CD4-positive, alpha-beta T cell treated with Interleukin-4 for 1 hour (primary cell): Measurements from ENCODE around the gene TMIE.

Experiments used
- DNase-seq, 2 donors: peaks; one replicate each; pipeline ENCODE4 v3.0.0-alpha.2; 2020 to 2022

The TMIE gene

DNA sequence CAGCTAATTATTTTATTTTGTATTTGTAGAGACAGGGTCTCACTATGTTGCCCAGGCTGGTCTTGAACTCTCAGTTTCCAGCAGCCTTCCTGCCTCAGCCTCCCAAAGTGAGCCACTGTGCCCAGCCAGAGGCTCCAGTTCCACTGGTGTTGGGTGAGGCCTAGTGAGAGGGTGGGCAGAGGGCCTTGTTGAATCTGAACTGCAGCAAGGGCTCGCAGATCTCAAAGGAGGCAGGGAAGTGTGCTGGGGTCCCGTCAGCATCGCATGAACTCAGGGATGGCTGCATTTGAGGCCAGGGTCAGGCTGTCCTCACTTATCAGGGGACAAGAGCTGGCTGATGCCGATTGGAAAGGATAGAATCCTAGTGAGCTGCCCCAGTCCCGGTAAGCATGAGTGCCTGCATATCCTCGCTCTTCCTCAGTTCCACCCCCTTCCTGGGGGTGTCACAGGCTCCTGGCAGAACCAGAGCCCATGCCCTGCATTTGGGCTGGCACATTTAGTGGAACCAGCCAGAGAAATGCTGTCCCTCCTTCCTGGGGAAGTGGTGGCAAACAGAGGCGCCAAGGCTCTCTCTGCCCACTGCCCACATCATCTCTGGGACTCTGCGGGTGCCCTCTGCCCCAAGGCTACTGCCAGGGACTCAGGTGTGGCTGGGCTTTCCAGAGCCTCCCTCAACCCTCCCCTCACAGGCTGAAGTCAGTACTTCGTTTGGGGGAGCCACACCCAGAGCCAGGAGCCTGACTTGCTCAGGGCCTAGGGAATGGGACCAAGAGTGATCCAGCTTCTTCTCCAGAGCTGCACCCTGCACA, 31.8 kb upstream of the TMIE start:
- DNase-seq = peak in 1 of 2 donors; percentile 7

DNA sequence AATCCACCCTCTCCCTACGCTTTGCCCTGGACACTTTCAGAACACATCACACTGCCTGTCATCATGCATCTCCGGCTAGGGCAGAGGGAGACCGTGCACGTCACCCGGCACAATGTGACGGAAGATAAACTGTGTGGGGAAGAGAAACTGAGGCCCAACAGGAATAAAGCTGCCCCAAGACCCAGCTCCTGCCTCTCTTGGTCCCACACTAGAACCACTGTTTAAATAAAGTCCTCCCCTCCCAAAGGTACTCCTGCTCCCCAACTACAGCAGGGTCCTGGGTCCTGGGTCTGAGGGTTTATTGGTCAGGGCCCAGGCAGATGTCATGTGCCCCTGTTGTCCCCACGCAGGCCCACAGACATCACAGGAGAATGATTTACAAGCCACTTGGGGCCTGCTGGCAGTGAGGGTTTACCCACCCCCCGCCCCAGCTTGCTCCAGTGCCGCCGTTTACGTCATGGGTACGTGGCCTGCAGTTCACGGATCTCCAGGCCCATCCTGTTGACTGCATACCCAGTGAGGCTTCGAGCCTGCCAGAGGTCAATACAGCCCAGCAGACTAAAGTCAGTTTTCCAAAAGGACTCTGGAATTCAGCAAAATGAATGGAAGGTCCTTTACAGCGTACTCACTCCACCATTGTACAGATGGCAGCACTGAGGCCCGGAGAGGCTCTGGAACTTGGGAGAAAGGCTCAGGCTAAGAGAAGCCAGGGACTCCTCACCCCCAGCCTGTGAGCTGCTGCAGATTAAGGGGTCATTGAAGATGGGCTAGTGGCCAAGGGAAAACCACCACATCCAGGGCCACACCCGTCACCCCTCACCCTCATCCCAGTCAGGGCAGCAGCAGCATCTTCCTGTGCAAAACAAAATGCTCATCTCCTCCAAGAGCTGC, 30.9 kb upstream of the TMIE start:
- DNase-seq = no peak

DNA sequence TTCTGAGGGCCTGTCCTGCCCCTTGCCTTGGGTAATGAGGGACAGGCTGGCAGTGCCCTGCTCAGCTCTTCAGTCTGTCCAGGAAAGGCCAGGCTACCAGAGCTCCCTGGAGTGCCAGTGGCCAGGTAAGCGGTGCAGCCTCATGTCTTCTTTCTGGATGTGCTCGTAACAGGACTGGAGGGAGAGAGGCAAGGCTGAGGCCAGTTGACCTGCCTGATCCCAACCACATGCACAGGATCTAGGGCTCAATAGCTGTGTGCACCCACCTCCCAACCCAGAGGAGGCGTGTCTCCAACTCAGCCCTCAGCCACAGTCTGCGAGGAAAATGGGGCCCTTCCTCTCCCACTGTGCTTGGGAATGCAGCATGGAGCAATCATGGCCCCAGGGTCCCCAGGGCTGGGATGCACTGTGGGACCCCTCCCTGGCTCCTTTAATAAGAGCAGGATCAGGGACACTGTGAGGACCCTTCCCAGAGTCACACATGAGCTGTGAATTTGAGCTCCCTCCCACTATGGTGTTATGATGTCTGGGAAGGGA, 30.2 kb upstream of the TMIE start:
- DNase-seq = no peak

DNA sequence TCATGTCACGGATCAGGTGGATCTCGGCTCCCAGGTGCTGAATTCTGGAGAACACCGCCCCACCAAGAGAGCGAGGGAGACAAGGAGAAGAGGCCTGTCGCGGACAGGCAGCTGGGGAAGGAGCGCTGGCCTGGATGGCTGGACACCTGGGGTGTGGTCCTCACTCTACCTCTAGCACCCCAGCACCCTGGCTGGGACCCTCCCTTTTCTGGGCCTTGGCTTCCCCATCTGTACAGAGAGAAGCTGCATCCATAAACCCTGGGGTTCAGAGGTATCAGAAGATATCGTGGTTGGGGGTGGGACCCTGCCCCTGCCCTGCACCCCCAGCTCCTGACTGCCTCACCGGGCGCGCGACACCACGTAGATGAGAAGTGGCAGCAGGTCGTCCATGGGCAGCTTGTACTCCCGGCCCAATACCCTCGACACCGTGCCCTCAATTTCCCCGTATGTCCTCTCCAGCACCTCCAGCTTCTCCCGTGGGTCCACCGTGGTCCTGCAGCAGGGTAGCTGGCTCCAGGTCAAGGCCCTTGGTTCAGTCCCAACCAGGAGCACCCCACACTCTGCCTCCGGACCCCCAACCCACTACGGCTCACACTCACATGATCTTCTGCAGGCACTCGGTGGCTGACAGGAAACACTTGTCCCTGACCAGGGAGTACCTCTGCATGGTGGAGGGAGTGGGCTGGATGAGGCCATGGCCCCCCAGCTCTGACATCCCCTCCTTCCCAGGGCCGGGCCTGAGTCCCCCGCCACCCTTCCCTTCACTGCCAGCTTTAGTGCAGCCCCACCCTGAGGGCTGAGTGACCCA, 29.4 kb upstream of the TMIE start:
- no peak for DNase-seq

DNA sequence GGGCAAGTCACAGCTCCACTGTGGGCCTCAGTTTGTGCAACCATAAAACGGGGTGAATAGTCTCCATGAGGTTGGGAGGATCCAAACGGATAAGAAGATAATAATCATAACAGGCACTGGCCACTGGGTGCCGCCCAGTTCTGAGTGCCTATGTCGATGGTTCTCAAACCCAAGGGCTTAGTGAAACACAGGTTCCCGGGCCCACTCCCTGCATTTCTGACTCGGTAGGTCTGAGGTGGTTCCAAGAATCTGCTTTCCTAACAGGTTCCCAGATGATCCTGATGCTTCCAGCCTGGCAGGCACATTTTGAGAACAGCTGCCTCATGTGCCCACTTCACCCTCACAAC, 28.9 kb upstream of the TMIE start:
- DNase-seq = no peak

DNA sequence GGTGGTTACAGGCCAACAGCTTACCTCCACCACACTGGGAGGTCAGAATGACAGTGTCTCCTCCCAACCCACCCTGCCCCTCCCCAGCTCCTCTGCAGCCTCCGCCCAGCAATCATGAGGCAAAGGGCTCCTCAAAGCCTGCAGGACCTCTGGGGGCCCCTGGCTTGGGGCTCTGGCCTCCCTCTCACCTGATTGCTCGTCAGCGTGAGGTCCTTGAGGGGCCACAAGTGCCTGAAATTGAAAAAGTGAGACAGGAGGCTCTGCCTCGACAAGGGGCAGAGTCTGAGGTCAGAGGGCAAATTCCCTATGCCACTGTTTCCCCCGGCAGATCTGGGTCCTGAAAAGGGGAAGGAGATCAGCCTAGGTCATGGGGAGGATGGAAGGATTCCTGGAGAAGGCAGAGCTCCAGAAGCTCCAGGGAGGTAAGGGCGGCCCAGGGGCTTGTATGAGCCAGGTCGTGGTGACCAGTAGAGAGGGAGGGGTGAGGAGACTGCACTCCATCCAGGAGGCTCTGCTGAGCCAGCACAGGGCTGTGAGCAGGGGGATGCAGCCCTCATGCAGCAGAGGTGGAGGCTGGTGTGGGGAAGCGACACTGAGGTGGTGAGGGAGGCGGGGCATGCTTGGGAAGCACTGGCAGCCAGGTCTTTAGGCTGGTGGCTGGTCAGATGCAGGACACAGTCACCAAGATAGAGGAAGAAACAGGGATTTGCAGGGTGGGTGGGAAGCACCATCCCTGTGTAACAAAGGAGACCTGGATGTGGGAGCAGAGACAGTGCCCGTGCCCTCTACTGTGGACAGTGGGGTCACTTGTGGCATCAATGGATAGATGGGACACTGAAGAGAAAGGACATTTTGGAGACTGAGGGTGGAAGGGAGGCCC, 27.8 kb upstream of the TMIE start:
- DNase-seq = no peak

DNA sequence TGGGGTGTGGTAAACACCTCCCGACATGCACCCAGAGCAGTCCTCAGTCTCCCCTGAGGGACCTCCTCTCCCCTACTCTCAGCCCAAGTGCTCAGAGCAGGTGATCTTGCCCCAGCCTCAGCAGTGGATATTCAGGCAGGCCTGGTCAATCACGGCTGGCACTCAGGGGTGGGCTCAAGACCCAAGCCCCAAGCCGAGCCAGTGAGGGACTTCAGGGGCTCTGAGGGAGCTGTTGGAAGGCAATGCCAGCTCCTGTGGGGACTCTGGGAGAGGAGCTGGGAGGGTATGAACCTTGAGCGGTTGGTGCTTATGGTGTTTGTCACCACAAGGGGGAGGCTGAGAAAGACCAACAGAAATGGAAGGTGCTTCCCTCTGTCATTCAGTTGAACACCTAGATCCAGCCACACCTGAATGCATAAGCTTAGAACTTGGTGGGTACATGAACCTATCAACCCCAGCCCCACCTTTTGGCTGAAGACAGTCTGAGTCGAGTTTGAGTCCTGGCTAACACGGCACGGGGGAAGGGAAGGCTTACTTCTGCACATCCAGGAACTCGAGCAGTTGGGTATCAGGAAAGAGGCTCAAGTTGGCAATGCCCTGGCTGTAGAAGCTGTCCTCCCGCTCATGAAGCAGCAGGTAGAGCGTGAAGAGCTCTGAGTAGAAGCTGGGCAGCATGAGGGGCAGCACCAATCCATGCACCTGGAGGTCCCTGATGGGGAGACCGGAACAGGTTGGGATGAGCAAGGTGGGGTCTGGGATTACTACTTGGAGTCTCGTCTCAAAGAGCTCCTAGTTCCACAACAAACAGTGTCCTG, 27.0 kb upstream of the TMIE start:
- no peak for DNase-seq

DNA sequence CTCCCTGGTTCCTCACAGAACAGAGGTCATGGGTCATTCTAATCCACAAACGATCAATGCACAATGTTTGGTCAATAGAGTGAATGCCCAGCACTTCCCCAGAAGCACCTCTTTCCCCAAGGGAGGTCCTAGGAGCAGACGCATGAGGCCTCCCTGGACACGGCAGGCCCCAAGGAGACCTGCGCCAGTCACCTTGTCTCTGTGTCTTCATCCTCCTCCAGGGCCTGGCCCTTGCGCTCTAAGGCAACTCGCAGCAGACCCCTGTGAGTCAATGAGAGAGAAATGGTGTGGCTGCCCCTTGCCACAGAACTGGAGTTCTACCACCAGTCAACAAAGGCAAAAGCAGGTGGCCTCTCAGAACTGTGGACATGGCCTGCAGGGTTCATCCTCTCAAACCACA, 25.8 kb upstream of the TMIE start:
- no peak for DNase-seq

DNA sequence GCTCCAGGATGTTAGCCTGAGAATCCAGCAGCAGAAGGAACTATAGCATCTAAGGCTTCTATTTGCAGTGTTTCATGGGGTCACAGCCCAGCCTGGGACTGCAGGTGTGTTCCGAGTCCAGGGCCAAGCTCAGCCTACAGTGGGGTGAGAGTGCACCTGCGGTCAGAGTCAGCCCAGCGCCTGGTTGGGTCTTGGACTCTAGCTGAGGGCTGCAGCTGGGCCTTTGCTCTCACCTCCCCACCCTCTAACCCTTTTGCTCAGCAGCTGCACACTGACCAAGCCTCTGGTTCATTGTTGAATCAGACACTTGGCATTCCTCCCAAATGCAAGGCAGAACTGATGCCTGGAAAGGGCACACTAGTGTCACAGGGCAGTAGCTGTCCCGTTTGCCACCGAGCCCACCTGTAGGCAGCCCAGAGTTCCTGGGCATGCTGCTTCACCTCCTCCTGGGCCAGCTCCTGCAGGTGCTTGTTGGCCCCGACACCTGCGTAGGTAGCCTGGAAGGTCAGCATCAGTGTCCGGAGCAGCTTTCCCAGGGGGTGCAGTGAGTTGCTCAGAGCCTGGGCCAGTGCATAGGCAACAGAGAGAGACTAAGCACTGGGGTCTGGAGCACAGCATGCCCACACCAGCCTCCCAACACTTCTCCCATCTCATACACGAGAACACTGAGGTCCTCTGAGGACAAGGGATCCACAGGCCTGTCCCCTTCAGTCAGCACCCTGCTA, 25.2 kb upstream of the TMIE start:
- DNase-seq = no peak

DNA sequence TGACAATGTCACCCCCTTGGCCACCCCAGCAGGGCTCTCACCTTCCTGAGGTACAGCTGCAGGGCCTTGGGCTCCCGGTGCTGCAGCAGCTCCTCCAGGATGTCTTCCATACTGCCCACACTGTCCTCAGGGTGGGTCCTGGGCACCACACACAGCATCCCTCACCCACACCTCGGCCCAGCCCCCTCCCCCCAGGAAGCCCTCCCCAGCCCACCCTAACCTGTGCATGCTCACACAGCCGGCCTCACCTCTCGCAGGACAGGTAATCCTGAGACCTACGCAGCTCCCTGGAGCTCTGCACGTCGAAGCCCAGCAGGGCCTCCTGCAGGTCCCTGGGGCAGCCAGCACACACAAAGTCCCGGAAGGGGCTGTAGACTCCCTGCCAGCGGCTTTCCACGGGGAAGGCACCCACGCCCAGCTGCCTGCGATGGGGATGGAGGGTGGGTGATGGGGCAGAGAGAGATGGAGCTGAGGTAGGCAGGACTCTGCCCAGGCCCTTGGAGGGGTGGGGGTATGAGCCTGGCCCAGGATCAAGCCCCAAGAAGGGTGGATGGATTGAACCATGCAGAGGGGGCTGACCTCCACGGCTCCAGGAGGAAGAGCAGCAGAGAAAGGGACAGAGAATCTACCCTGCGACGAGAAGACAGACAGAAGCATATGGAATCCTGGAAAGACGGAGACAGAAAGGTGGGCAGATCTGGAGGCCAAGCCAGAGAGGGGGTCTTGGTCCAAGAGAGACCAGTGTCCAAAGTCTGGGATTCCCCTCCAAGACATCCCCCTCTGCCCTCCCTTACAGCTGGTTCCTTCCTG, 24.4 kb upstream of the TMIE start:
- no peak for DNase-seq

DNA sequence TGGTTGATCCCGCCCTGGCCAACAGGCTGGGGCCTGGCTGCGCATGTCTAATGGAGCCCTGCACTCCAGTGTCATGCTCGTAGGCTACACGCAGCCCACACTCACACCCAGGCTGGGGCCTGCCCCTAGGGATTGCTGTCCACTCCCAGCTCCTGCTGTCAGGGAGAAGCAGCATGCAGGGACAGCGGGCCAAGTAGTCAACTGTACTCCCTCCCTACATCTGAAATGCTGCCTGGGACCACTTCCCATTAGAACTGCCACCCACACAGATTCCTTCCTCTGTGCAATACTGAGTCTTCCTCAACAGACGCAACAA, 23.8 kb upstream of the TMIE start:
- DNase-seq = no peak

DNA sequence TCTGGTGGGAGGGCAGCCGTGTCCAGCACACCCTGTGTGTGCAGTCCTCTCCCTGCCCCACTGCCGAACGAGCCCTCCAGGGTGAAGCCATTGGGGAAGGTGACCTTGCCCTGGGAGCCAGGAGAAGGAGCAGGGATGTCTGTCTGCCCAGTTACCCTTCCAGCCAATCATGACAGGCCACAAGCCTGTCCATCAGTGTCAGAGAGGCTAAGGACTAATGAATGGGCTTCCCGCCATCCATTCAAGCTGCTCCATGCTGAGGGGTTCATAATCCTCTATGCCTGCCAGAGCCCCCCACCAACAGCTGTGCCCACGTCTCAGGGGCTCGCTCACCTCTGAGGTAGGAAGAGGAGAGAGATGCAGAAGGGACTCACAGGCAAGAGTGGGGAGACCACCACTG, 22.9 kb upstream of the TMIE start:
- no peak for DNase-seq

DNA sequence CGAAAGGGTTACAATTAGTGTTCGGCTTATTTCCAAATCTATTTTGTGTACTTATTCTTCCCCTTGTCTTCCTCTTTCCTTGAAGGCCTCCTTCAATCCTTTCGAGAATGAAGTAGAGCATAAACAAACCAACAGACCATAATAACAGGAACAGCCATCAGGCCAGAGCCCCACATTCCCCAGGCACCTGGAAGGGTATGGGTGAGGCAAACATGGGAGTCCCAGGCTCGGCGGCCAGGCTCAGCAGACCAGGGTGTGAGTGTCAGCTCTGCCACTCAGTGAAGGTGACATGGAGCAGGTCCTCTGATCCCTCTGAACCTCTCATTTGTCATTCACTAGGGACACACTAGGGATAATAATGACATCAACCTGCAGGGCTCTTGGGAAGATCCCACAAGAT, 21.5 kb upstream of the TMIE start:
- DNase-seq = no peak

DNA sequence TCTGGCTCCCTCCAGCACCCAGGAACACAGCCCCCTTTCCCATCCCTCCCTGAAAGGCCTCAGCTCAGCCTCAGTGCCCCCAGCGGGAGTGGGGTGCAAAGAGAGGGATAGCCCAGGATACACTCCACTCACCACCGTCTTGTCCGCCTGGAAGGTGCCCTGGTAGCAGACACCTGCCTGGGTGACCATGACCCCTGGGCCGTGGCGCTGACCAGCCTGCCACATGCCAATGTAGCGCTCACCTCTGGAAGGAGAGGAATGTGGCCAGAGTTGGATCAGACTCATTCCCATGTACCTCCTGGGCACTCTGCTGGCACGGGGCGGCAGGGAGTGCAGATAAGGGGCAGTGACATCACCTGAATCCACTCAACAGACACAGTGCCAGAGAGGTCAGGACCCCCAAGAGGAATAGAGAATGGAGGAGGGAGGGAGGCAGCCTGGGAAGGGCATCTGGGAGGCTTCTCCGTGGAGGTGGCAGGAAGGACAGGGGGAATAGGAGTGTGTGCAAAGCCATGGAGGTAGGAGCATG, 20.8 kb upstream of the TMIE start:
- DNase-seq = no peak

DNA sequence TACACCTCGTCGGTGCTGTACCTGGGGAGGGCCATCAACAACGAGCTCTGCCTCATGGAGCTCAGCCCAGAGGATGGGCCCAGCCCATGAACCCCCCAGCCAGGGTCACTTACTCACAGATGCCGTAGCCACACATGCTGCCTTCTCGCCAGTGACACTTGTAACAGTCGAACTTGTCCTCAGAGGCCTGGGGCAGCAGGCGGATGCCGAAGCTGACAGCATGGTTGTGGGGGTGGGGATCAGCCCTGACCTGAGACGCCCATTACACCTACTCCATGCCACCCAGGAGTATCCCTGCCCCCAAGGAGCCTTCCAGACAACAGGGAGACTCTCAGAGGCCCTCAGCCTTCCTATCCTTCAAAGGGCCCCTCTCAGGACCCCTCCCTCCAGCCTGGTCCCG, 19.8 kb upstream of the TMIE start:
- no peak for DNase-seq

DNA sequence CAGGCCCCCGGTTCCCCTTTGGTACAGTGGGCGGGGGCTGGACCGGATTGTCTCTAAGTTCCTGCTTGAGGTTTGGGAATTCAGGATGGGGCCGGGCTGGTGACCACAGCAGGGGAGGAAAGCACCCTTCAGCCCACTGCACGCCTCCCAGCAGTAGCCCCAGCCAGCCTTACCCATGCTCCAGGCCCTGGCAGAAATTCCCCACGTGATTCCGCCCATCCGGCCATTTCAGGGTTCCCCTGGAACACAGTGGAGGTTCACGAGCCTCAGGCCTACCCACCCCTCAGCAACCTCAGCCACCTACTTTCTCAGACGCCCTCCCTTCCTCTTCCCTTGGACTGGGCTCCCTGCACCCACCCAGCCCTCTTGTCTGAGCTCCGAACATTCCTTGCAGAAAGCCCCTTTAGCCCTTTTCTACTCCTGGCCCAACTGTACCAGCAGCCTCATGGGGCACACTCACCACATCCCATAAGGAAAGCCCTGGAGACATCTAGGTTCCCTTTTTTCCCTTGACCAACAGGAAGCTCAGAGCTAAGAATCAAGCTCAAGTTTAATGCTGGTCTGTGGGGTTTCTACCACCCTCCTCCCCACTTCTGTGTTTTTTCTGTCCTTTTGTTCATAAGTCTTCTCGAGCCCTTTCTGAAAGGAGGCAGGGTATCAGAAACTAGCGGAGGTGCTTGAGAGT, 19.2 kb upstream of the TMIE start:
- no peak for DNase-seq

DNA sequence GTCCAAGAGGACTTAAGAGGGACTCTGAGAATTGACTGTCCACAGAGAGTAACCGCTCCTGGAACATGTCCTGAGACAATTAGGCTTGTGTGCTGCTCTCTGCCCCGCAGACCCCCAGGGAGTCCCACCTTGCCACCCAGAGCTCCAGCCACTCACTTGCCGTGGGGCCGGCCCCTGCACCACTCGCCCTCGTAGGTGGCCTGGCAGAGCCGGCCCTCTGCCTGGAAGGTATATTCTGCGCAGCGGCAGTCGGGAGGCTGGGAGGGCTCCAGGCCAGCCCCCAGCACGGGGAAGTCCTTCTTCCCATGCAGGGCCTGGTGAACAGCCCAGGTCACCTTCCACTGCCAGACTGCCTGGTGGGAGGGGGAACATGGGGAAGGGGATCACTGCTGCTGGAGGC, 18.2 kb upstream of the TMIE start:
- DNase-seq = no peak

DNA sequence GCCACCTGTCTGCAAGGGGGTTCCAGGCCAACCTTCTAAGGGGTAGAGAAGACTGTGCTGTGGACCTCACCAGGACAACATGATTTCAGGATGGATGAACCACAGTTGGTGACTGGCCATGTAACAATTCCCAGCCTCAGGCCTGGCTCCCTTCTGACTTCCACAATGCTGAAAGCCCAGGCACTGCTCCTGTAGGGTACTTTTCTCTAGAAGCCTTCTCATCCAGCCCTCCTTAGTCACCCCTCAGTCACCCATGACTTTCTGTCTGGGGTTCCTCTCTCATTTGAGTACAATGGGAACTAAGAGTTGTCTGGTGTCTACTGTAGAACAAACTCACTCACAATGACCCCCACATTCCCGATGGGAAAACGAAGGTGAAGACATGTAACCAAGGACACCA, 16.3 kb upstream of the TMIE start:
- no peak for DNase-seq

DNA sequence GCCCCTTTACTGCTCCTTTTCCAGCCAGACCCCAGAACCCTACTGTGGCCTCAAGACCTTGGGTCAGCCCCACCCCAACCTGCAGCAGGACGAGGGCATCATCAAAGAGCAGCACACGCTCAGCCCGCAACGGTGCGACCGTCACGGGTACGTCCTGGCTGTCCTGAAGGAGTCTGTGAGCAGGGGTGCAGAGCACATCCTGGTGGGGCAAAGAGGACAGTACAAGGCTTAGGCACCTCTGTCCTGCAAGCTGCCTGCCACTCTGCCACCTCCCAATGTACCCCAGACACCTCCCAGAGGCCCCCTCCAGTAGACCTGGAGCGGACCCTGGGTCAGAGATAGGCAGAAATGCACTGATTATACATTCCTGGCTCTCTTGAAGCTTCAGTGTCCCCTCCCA, 15.7 kb upstream of the TMIE start:
- DNase-seq = no peak
